Measurements from ENCODE around the gene FCHO1. TPM values are rescaled to one million over a fixed set of nuclear protein-coding genes. Genes with fewer than 3 reads are reported as not detected.
"Not testable (repeated sequence)": the region's sequence is repeated elsewhere in the genome, so short reads cannot be mapped to it uniquely, and the experiment has no call there.

Gene FCHO1
- total RNA-seq, 1 experiment from 2014 or later: 9.1 TPM

DNA sequence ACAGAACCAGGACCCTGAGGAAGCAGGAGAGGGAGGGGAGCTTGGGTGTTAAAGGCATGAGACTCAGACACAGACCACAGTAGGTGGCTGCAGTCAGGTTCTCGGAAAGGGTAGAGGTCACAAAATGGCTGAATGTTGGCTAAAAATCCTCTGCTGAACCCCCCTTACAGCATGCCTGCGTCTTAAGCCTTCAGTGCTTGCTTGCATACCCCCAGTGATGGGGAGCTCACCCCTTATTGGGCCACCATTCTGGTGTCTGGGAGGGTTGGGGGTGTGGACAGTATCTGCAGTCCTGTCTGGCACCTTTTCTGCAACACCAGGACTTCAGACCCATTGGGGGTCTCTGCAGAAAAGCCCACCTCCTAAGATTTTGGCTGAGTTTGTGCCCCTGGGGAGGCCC, 29.5 kb downstream of the FCHO1 start:
- no peak for DNase-seq (ENCODE audit: low read depth)

DNA sequence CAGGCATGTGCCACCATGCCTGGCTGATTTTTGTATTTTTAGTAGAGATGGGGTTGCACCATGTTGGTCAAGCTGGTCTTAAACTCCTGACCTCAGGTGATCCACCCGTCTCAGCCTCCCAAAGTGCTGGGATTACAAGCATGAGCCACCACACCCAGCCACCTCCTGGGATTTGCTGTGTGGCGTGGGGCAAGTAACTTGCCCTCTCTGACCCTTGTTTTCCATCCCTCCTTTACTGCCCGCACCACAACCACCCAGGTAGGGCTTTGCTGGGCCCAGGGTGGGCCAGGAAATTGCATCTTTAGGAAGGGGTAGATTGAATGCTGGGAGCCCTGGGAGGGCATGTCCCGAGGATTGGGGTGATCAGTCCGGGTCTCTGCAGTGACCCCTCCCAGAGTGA, 32.4 kb downstream of the FCHO1 start:
- DNase-seq (ENCODE audit: low read depth); in situ Hi-C loops (cut with HindIII; ENCODE audit: low pct_unique_long_range_greater_than_20kb, low sequenced_read_pairs): not testable (repeated sequence)

More for the DNA sequence above, 29.5 kb downstream of the FCHO1 start:
- in situ Hi-C loops (cut with HindIII; ENCODE audit: low pct_unique_long_range_greater_than_20kb, low sequenced_read_pairs): no loop called here

DNA sequence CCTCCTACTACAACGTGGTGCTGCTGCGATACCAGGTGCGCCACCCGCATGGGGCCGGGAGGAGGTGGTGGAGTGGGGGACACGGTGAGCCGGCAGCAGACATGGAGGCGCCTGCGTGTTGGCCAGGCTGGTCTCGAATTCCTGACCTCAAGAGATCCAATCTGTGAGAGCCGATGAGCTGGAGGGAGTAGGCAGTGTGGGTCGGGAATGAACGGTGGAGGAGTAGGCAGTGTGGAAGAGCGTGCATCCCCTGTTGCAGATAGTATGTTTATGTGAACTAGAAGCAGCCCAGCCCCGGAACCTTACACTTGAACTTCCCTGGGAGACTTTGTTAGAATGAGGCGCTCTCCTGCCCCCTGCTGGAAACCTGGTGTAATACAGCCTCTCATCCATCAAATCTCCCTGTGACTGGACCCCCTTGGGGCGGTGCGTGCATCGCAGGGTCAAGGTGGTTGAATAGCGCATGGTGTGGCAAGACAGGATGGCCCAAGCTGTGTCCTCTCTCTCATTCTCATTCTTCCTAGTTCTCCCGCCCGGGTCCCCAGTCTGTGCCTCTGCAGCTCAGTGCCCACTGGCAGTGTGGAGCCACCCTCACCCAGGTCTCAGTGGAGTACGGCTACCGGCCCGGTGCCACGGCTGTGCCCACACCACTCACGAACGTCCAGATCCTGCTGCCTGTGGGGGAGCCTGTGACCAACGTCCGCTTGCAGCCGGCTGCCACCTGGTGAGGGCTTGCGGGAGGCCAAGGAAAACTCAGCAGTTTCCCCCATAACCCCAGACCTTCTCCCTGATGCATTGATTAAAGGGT, 33.1 kb downstream of the FCHO1 start:
- in situ Hi-C loops (cut with HindIII; ENCODE audit: low pct_unique_long_range_greater_than_20kb, low sequenced_read_pairs): no loop called here
- peak; percentile 50 for DNase-seq (ENCODE audit: low read depth)

DNA sequence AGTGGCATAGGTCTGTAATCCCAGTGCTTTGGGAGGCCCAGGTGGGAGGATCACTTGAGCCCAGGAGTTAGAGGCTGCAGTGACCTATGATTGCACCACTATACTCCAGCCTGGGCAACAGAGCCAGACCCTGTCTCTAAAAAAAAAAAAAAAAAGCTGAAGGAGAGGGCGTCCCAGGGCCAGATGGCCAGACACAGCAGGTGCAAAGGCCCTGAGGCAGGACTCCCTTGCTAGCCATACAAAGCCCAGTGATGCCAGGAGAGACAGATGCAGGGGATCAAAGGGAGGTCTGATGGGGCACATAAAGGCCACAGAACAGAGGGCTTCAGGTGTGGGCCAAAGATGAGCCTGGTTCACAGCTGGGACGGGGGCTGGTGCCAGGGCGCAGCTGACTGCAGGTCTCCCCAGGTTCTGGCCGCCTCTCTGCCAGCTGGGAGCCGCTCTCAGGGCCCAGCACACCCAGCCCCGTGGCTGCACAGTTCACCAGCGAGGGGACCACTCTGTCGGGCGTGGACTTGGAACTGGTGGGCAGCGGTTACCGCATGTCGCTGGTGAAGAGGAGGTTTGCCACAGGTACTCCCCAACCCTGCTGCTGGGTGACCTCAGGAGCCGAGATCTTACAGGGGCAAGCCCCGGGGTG, 36.1 kb downstream of the FCHO1 start:
- in situ Hi-C loops (cut with HindIII; ENCODE audit: low pct_unique_long_range_greater_than_20kb, low sequenced_read_pairs): no loop called here
- DNase-seq (ENCODE audit: low read depth): no peak

DNA sequence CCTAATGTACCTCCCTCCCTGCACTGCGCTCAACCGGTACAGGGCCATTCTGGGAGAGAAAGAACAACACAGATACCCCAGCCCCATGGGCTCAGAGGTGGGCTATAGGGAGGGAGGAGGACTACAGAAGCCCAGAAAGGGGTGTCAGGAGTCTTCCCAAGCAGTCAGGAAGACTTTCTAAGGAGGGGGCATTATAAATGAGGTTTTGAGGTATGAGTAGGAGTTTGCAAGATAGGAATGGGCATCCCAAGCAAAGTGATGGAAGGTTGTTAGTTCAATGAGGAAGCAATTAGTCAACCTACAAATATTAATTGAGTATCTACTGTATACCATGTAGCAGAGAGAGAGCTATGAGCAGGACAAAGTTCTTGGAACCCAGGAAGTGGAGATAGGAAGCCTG, 37.4 kb downstream of the FCHO1 start:
- in situ Hi-C loops (cut with HindIII; ENCODE audit: low pct_unique_long_range_greater_than_20kb, low sequenced_read_pairs): no loop called here

DNA sequence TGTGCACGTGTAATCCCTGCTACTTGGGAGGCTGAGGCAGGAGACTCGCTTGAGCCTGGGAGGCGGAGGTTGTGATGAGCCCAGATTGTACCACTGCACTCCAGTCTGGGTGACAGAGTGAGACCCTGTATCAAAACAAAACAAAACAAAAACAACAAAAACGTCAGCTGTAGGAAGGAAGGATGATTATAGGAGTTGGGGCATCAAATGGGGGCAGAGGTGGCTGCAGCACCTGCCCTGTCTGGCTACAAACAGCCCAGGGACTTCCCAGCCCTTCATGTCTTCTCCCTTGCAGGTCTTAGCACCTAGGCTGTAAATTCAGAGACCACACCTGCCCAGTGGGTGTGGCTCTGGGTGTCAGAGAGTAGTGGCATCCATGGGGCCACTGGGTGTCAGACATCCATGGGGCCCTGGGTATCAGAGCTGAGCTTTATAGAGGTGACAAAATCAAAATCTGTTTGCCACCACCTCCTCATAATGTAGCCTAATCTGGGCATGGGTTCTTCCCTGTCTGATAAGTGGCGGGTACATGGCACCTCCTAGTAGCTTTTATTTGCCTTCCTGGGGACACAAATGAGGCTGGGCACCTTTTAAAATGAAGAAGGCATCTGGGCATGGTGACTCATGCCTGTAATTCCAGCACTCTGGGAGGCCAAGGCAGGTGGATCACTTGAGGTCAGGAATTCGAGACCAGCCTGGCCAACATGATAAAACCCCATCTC, 38.9 kb downstream of the FCHO1 start:
- in situ Hi-C loops (cut with HindIII; ENCODE audit: low pct_unique_long_range_greater_than_20kb, low sequenced_read_pairs): no loop called here
- no peak for DNase-seq (ENCODE audit: low read depth)

More for the DNA sequence above, 37.4 kb downstream of the FCHO1 start:
- DNase-seq (ENCODE audit: low read depth): no peak

DNA sequence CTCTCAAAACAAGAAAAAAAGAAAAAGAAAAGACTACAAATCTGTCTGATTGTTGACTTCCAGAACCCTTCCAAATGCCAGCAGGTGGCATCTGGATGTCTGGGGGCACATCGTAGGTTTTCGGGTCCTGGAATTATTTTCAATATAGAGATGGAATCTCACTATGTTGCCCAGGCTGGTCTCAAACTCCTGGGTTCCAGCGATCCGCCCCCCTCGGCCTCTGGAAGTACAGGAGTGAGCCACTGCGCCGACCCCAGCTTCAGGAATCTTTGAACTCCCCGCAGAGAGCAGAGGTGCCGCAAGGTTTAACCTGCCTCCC, 43.1 kb downstream of the FCHO1 start:
- DNase-seq (ENCODE audit: low read depth): no peak
- in situ Hi-C loops (cut with HindIII; ENCODE audit: low pct_unique_long_range_greater_than_20kb, low sequenced_read_pairs): no loop called here

DNA sequence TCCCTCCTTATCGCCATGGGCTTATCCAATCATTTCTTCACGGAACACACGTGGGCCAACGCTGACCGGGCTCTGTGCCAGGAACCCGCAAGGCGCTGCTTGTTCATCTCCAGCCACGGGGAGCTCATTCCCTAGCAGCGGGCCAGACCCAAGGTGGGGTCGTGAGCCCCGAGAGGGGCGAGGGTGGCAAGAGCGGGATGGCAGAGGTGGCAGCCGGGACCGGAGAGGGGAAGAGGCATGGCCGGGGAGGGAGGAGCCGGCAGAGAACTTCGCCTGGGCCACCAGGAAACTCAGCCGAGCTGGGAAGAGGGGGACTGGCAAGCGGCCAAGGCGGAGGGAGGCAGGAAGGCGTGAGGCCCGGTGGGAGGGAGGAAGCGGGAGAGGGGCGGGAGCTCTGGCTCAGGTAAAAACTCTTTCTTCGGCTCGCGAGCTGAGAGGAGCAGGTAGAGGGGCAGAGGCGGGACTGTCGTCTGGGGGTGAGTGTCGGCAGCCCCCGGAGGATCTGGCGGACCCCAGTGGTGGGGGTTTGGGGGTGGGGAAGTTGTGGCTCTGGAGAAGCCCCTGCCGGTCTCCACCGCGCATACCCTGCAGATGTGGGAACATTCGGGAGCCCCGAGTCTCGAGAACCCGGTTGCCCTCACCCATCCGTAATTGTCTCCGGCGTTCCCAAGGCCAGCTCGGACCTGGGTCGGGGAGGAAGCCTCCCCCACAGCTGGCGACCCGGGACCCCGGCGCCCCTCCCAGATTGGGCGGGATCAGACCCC, 43.6 kb downstream of the FCHO1 start, which contains the start of gene B3GNT3:
TSS of gene B3GNT3 (plus strand) at position 408 of the 764 bp plus-strand sequence. CDS start 12,670 bp downstream, outside the sequence.
- peak; percentile 75 for DNase-seq (ENCODE audit: low read depth)
- in situ Hi-C loops (cut with HindIII; ENCODE audit: low pct_unique_long_range_greater_than_20kb, low sequenced_read_pairs): no loop called here

DNA sequence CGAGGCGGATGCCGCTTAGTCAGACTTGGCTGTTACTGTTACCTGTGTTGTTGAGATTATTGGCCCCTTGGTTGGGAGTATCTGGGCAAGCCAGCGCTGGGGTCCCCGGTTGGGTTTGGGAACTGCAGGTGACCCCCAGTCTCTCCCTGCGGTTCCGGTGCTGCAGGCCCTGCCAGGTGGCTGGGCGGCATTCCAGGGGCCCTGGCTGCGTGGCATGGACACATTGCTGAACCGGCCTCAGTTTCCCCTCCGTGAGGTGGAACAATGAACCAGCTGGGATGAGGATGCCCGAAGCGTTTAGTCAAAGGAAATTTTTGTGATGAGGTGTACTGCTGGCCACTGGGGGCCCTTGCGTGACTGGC, 44.2 kb downstream of the FCHO1 start:
- in situ Hi-C loops (cut with HindIII; ENCODE audit: low pct_unique_long_range_greater_than_20kb, low sequenced_read_pairs): no loop called here
- no peak for DNase-seq (ENCODE audit: low read depth)

DNA sequence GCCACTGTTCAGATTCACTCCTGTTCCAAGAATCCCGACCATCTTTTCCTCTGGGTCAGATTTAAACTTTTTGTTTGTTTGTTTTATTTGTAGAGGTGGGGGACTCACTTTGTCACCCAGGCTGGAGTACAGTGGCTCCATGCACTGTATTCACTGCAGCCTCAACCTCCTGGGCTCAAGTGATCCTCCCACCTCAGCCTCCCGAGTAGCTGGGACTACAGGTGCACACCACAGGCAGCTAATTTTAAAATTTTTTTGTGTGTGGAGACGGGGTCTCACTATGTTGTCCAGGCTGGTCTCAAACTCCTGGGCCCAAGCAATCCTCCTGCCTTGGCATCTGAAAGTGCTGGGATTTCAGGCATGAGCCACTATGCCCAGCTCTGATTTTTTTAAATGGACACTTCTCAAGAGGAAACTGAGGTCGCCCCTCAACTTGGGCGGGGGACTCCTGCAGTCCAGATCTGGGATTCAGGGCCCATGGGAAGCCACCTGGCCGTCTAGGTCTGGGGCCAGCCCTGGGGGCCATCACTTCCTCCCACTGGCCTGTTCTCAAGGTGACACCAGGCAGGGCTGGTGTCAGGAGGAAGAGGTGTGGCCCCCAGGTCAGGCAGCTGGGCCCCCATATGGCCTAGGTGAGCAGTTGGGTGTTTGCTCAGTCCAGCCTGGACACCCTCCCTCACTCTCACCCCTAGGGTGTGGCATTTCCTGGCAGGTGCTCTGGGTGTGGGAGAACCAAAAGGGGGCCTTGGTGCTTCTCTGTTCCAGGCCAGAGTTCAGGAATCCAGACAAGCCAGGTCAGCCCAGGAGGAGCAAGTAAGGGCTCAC, 44.9 kb downstream of the FCHO1 start:
- in situ Hi-C loops (cut with HindIII; ENCODE audit: low pct_unique_long_range_greater_than_20kb, low sequenced_read_pairs): no loop called here
- no peak for DNase-seq (ENCODE audit: low read depth)

DNA sequence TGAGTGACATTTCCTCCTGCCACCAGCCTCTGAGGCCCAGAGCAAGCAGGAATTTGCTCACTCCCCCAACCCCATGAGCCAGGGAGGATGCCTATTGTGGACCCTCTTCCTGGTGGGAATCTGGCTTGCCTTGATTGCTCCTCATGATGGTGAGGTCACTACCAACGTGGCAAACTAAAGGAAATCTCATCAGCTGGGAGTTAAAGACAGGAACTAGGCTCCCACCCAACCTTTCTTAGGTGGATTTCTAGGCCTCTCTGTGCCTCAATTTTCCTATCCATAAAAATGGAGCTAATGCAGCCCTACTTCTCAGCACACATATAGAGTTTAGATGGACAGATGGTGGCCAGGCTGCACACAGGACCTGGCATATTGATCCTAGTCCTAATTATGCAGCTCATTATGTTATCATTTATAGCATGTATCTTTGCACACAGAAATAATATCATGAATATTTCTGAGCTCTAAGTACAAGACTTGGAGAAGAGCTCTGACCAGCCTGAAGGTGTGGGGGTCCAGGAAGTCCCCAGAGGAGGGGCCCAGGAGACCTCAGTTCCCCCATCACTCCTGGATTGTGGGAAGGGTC, 45.7 kb downstream of the FCHO1 start:
- in situ Hi-C loops (cut with HindIII; ENCODE audit: low pct_unique_long_range_greater_than_20kb, low sequenced_read_pairs): no loop called here
- no peak for DNase-seq (ENCODE audit: low read depth)

DNA sequence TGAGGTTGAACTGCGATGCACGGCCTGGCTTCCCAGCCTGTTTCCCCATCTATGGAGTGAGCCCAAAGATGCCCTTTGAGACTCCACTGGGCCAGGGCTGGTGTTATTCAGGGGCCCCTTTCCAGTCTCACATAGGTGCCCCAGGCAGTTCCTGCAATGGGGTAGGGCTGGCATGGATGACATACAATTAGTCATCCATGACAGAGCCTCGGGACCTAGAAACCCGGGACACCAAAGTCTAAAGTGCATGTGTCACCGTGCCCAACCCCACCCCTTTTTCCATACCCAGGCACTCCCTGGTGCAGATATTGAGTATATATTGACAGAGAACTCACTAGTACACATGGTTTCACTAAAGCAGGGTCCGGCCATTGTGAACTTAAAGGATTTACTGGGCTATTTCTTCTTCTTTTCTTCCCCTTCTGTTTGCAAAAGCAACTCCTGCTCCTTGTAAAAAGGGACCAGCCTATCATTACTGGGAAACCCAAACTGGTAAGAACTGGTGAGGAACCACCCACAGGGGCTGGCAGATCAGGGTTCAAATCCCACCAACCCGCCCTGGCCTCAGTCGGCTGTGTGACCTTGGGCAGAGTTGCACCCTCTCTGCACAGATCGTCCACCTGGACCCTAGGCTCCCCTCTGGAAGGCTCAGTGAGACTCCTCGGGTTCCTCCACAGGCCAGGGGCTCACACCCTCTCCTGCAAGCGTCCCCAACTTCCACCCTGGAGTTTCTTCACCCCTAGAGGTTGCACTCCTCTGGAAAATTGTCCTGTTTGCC, 46.3 kb downstream of the FCHO1 start:
- DNase-seq (ENCODE audit: low read depth): peak; percentile 82
- in situ Hi-C loops (cut with HindIII; ENCODE audit: low pct_unique_long_range_greater_than_20kb, low sequenced_read_pairs): no loop called here

DNA sequence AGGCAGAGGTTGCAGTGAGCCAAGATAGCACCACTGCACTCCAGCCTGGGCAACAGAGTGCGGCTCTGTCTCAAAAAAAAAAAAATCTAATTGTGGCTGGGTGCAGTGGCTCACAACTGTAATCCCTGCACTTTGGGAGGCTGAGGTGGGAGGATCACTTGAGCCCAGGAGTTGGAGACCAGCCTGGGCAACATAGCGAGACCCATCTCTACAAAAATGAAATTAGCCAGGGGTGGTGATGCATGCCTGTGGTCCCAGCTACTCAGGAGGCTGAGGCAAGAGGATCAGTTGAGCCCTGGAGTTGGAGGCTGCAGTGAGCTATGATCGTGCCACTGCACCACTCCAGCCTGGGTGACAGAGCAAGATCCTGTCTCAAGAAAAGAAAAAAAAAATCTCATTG, 47.3 kb downstream of the FCHO1 start:
- DNase-seq (ENCODE audit: low read depth); in situ Hi-C loops (cut with HindIII; ENCODE audit: low pct_unique_long_range_greater_than_20kb, low sequenced_read_pairs): not testable (repeated sequence)

DNA sequence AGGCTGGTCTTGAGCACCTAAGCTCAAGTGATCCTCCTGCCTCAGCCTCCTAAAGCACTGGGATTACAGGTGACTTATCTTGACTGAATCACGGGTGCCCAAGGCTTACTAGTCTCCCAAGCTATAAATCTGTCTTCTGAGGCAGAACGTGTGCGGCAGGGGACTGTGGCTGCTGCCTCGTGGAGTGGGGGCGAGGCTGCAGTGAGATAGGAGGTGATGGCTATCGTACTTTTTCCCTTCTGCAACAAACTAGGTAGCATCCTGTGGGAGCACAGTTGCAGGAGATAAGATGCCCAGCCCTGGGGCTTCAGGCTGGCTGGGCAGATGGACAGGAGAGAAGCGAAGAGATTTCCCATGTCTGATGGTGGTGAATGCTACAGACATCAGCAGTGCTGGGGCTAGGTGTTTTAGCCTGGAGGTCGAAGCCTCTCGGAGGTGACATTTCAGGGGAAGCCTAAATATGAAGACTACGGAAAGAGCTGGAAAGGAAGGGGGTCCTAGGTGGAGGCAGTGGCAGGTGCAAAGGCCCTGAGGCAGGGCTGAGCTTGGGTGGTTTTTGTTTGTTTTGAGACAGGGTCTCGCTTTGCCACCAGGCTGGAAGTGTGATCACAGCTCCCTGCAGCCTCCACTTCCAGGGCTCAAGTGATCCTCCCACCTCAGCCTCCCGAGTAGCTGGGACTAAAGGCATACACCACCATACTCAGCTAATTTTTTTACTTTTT, 51.0 kb downstream of the FCHO1 start:
- DNase-seq (ENCODE audit: low read depth): no peak
- in situ Hi-C loops (cut with HindIII; ENCODE audit: low pct_unique_long_range_greater_than_20kb, low sequenced_read_pairs): no loop called here

DNA sequence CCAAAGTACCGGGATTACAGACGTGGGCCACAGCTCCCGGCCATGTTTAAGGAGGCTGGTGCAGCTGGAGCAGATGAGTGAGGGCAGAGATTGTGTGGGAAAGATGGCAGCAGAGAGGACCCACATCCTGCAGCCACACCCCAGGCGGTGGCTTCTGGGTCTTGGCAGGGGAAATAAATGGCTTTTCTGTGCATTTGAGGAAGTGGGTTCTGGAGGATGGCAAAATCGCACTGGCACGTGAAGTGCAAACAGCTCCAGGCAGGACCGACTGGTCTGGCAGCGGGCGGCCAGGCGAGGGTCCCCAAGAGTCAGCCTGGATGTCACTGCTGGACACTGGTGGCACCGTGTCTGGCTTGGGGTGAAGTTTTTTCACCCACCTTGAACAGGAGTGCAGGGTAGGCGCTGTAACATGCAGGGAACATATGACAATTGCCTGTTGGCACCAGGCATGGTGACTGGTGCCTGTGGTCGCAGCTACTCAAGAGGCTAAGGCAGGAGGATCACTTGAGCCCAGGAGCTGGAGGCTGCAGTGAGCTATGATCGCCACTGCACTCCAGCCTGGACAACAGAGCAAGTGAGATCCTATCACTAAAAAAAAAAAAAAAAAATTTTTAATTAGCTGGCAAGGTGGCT, 52.1 kb downstream of the FCHO1 start:
- in situ Hi-C loops (cut with HindIII; ENCODE audit: low pct_unique_long_range_greater_than_20kb, low sequenced_read_pairs): no loop called here
- DNase-seq (ENCODE audit: low read depth): no peak

DNA sequence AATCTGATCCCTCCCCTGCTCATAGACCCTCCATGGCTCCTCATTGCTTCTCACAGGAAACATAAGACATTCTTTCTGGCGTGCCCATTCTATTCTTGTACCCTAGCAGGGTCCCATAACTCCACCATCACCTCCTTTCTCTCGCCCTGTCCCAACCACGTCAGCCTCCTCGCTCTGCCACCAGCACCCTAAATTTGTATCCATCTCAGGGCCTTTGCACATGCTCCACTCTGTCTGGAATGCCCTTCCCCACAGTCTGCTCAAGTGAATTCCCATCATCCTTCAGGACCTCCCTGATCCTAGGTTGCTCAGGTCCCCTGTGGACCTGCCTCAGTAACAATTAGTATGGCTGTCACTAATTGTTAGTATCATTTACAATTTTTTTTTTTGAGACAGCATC, 54.1 kb downstream of the FCHO1 start:
- in situ Hi-C loops (cut with HindIII; ENCODE audit: low pct_unique_long_range_greater_than_20kb, low sequenced_read_pairs): no loop called here
- DNase-seq (ENCODE audit: low read depth): no peak

All from Caki2 (cell line).